ENCODE measurements around the gene KSR1.

DNA sequence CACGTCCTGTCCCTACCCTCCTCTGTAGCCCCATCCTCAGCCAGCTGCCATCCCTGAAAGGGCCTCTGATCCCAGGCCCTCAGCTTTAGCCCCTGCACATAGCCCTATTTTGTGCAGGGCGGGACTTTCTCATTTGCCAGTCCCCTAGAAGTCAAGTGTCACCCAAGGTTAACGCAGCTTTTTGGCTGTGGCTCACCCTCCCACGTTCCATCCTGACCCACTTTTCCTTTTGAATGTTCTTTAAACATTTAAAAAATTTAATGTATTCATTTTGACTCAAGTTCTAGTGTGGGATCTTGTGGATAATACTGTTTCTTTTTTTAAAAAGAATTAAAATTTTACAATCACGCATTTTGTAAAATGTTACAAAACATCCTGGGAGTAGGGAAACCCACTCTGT is 112.6 kb downstream of the KSR1 start:
- TF ChIP-seq CTCF (IDR thresholded peaks at IDR 0.05) (no peak), POLR2A (IDR thresholded peaks at IDR 0.05) (no peak)

Measured in testis (tissue), 2 donors.